ENCODE data around the gene HIRA.
"Not testable (repeated sequence)": the region's sequence is repeated elsewhere in the genome, so short reads cannot be mapped to it uniquely, and the experiment has no call there.

HIRA gene

GRCh38 chr22:19354201-19354600, 77.3 kb downstream of the HIRA start:
- DNase-seq, result no peak

- no peak for DNase-seq
Observed at GRCh38 chr22:19353363-19354131, 78.0 kb downstream of the HIRA start.

- DNase-seq, result no peak
Observed at GRCh38 chr22:19352766-19353165, 78.8 kb downstream of the HIRA start.

DNA sequence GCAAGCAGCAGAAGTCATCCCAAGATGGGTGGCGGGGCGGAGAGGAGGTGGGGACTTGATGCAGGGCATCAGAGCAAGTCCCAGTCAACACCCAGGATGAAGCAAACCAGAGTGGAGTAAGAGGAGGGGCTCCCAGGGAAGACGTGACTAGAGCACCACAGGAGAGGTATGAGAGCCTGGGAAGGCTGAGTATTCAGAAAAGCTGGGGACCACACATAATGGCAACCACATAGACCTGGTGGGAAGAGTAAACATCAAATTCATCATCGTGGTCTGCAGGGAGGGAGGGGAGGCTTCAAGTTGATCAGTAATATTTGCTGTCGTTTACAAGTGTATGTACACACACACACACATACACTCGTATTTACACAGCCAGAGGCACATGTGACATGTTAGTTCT, 79.3 kb downstream of the HIRA start:
- no peak for DNase-seq

GRCh38 chr22:19351604-19352003, 79.9 kb downstream of the HIRA start:
- DNase-seq, result no peak

DNA sequence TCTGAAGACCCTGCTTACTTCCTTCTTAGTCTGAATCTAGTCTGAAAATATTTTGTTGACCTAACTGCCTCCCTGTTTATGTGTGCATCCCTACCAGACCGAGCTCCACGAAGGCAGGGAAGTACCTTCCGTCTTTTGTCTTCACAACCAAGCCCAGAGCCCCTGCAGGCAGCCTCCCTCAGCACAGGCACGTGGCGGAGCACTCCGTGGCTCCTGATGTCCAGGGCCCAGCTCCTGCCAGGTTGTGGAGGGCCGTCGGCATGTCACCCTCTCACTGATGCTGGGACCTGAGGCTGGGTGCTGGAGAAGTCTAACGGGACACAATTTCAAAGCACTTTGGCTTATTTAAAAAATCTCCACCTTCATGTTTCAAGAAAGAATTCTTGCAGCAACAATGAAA, 80.6 kb downstream of the HIRA start:
- no peak for DNase-seq

DNA sequence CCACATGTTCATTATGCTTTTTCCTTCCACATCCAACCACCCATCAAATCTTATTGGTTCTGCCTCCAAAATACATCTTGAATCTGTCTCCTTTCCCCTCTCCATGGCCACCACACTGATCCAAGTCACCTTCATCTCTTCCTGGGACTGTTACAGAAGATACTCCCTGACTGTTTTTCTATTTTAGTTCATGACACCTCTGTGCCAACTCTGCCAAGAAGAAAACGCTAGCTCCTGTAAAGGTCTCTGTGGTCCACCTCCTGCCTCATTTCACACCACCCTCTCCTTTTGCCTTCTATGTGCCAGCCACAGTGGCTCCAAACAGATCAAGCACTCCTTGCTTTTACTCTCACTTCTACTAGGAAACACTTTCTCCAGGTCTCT, 81.1 kb downstream of the HIRA start:
- no peak for DNase-seq

DNA sequence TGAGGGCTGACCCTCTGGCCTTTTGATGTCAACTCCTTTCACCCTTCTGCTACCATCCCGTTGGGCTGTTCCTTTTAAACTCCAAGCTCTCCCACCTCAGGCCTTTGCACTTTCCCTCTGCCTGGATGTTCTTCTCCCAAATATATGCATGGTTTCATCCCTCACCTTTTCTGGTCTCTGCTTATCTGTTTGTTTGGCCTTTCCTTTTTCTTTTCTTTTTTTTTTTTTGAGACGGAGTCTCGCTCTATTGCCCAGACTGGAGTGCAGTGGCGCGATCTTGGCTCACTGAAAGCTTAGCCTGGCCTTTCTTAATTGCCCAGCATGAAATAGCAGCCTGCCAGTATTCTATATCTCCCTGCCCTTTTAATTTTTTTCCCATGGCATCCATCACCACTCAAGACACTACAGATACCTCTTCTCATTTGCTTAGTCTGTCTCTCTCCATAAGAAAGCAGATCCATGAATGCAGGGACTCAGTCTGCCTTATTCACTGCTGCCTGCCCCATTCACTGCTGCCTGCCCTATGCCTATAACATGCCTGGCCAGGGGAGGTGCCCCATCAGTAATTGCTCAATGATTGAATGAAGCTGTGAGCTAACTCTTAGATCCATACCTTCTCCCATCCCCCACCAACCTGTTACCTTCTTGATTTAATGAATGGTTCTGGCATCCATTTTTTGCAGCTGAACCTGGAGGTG, 81.6 kb downstream of the HIRA start:
- DNase-seq, result no peak

DNA sequence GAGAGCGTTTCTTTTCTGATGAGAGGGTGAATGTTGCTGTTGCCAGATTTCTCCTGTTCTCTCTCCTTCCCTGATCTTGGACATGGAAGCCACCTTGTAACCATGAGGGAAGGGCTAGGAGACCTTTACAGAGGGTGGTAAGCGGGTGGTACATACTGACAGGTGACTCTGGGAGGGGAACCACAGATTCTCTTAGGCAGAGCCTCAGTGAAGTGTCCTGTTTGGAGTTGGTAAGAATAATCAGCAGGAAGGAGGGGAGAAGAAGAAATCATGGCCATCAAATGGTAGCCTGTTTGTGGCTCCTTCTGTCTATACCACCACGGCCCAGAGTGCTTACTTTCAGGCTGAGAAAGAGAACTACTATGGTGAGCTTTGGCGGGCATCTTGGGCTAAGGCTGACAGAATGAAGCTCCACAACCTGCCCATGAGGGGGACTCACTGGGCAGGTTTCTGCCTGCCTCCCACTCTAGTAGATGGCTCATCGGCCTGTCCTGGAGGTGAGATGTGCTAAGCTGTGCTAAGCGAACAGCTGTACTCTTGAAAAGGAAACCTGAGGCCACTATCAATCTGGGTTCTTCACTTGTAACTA, 84.8 kb downstream of the HIRA start:
- no peak for DNase-seq

DNA sequence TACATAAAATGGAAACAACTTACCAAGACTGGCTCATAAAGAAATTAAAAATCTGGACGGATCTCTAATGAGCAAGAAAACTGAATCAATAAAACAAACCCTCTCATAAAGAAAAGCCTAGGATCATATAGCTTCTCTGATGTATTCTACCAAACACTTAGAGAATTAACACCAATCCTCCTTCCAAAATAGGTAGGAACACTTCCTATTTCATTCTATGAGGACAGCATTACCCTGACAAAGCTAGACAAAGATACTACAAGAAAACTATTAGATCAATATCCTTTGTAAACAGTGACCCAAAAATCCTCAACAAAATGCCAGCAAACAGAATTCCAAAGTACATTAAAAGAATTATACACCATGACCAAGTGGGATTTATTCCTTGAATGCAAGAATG, 87.1 kb downstream of the HIRA start:
- no peak for DNase-seq

- no peak for DNase-seq
Observed at GRCh38 chr22:19343470-19343869, 88.1 kb downstream of the HIRA start.

DNA sequence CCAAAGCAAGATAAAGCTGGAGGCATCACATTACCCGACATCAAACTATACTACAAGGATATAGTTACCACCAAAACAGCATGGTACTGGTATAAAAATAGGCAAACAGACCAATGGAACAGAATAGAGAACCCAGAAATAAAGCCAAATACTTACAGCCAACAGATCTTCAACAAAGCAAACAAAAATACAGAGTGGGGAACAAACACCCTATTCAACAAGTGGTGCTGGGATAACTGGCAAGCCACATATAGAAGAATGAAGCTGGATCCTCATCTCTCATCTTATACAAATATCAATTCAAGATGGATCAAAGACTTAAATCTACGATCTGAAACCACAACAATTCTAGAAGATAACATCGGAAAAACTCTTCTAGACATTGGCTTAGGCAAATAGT, 90.0 kb downstream of the HIRA start:
- DNase-seq, result no peak

DNA sequence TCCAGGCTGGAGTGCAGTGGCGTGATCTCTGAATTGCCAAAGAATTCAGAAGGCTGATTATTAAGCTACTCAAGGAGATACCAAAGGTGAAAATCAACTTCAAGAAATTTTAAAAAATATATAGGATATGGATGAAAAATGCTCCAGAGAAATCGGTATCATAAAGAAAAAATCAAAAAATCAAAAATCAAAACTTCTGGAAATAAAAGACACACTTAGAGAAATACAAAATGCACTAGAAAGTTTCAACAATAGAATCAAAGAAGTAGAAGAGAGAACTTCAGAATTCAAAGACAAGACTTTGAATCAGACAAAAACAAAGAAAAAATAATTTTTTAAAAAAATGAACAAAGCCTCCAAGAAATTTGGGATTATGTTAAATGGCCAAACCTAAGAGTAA, 94.4 kb downstream of the HIRA start:
- DNase-seq, result no peak

- DNase-seq, result no peak
Observed at GRCh38 chr22:19336133-19337075, 95.1 kb downstream of the HIRA start.

GRCh38 chr22:19331975-19332374, 99.6 kb downstream of the HIRA start:
- no peak for DNase-seq

- DNase-seq, result no peak
Observed at GRCh38 chr22:19331474-19331873, 100.1 kb downstream of the HIRA start.

DNA sequence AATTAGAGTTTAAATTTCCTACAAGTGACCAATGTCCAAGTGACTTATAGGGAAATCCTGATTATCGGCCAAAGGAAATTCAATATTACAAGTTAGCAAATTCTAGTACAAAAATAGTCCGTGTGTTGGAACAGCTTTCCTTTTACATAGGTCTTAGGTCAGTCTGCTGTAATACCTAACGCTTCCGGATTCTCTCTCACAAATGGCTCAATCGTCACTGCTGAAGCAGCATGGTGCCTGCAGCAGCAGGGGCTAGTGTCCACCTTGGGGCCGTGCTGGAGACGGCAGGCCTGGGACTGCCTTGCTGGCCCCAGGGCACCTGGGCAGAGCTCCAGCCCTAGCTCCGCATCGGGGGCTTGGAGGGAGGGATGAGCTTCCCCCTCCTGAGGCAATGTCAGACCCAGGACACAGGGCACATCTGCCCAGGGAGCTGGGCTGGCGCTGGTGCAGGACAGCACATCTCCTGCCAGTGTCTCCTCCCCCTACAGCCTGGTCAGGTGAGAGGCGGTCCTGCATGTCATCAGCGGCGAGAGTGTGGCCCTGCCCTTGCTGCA, 100.6 kb downstream of the HIRA start:
- DNase-seq, result no peak

GRCh38 chr22:19330205-19330604, 101.3 kb downstream of the HIRA start:
- DNase-seq, result not testable (repeated sequence)

DNA sequence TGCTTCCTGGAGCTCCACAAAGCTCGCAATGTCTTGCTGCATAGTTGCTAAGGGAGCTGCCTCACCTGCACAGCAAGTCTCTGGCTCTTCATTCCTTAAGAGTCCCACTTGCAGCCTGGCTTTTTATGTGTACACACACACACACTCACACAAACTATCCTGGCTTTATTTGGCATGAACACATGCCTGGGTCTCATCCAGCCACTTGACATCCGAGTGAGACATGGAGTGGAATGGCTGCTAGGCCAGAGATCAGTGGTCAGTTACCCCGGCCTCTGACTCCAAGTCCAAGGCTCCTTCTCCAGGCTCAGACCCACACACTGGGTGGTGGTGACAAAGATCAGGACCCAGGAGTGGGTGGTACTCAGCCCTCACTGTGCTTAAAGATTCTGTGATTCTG, 102.1 kb downstream of the HIRA start:
- no peak for DNase-seq

DNA sequence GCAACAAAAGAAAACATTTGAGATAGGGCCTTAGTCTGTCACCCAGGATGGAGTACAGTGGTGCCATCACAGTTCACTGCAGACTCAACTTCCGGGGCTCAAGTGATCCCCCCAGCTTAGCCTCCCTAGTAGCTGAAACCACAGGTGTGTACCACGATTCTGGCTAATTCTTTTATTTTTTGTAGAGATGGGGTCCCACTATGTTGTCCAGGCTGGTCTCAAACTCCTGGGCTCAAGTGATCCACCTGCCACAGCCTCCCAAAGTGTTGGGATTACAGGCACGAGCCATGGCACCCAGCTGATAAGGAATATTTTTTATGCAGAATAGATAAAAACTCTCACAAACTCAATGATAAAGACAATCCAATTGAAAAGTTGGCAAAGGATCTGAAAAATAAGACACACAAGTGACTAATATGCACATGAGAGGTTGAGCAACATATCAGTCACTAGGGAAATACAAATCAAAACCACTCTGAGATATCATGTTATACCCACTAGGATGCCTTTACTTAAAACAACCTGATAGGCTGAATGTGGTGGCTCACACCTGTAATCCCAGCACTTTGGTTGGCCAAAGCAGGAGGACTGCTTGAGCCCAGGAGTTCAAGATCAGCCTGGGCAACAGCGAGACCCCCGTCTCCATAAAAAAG, 106.1 kb downstream of the HIRA start:
- no peak for DNase-seq

DNA sequence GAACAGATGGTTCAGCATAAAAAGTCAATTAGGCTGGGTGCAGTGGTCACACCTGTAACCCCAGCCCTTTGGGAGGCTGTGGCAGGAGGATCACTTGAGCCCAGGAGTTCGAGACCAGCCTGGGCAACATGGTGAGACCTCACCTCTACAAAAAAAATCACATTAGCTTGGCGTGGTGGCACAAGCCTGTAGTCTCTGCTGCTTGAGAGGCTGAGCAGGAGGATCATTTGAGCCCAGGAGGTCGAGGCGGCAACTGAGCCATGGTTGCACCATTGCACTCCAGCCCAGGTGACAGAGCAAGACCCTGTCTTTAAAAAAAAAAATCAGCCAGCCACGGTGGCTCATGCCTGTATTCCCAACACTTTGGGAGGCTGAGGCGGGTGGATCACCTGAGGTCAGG, 108.1 kb downstream of the HIRA start:
- DNase-seq, result not testable (repeated sequence)

GRCh38 chr22:19321757-19322156, 109.8 kb downstream of the HIRA start:
- DNase-seq, result no peak
